ENCODE measurements around the gene ZNF467. TPM values are rescaled to one million over a fixed set of nuclear protein-coding genes. Genes with fewer than 3 reads are reported as not detected.

The ZNF467 gene
- total RNA-seq, 1 donor from 2014 or later: 0.17 TPM

- peaks cover 6% of the 10 kb centered on the region for H3K36me3 Mint-ChIP-seq
- H3K27ac Mint-ChIP-seq: no peak overlapping the region
- Histone ChIP-seq H3K27me3 (no peaks in the 10 kb centered on the region), H3K79me2 (ENCODE audit: low read depth) (peaks cover 12% of the 10 kb centered on the region), H3K4me2 (no peak overlapping the region), H3K4me3 (no peak overlapping the region), H2AFZ (replicated peaks) (no peak overlapping the region), H3K9ac (no peak overlapping the region), H3K4me1 (peaks cover 5% of the 10 kb centered on the region), H3F3A (ENCODE audit: low read depth) (no peaks in the 10 kb centered on the region), H3K27ac (no peak overlapping the region), H3K9me3 (ENCODE audit: low read depth) (no peaks in the 10 kb centered on the region), H3K36me3 (no peaks in the 10 kb centered on the region), H4K20me1 (ENCODE audit: low read depth) (peaks cover 11% of the 10 kb centered on the region)
- peaks cover 13% of the 10 kb centered on the region for H3K4me1 Mint-ChIP-seq
- H3K9me3 Mint-ChIP-seq: no peaks in the 10 kb centered on the region
- H3K4me3 Mint-ChIP-seq: no peak overlapping the region
- peaks cover 8% of the 10 kb centered on the region for H3K27me3 Mint-ChIP-seq (ENCODE audit: insufficient read depth, low read depth)
- DNase-seq (ENCODE audit: low spot score): no peak
- no peak for TF ChIP-seq EZH2 (IDR thresholded peaks at IDR 0.05)
- TF ChIP-seq CTCF (IDR thresholded peaks at IDR 0.05): no peak
- TF ChIP-seq EZH2phosphoT487 (IDR thresholded peaks at IDR 0.05): no peak
Measured at GRCh38 chr7:149720372-149721083, 52.9 kb downstream of the ZNF467 start.

GRCh38 chr7:149719912-149720335 lies 53.5 kb downstream of the ZNF467 start:
- DNase-seq (ENCODE audit: low spot score): no peak
- Histone ChIP-seq H4K20me1 (ENCODE audit: low read depth) (peaks cover 11% of the 10 kb centered on the region), H3K79me2 (ENCODE audit: low read depth) (peaks cover 17% of the 10 kb centered on the region), H3K4me1 (peaks cover 8% of the 10 kb centered on the region), H3K4me2 (no peak overlapping the region), H3K9ac (no peak overlapping the region), H3K4me3 (no peak overlapping the region), H3K36me3 (no peaks in the 10 kb centered on the region), H3F3A (ENCODE audit: low read depth) (no peaks in the 10 kb centered on the region), H3K27me3 (no peaks in the 10 kb centered on the region), H3K27ac (no peak overlapping the region), H3K9me3 (ENCODE audit: low read depth) (no peaks in the 10 kb centered on the region), H2AFZ (replicated peaks) (no peak overlapping the region)
- Mint-ChIP-seq H3K9me3 (no peaks in the 10 kb centered on the region), H3K27me3 (ENCODE audit: insufficient read depth, low read depth) (peaks cover 12% of the 10 kb centered on the region), H3K4me3 (no peak overlapping the region), H3K4me1 (peaks cover 17% of the 10 kb centered on the region), H3K36me3 (peaks cover 6% of the 10 kb centered on the region), H3K27ac (no peak overlapping the region)
- TF ChIP-seq CTCF (IDR thresholded peaks at IDR 0.05) (no peak), EZH2 (IDR thresholded peaks at IDR 0.05) (no peak), EZH2phosphoT487 (IDR thresholded peaks at IDR 0.05) (no peak)

- Histone ChIP-seq H3K27me3 (peaks cover under 1% of the 10 kb centered on the region), H3K4me3 (no peak overlapping the region), H3K27ac (no peak overlapping the region), H3F3A (ENCODE audit: low read depth) (no peaks in the 10 kb centered on the region), H3K36me3 (no peaks in the 10 kb centered on the region), H3K4me2 (no peak overlapping the region), H3K79me2 (ENCODE audit: low read depth) (peaks cover 17% of the 10 kb centered on the region), H3K9ac (no peak overlapping the region), H4K20me1 (ENCODE audit: low read depth) (peaks cover 11% of the 10 kb centered on the region), H3K9me3 (ENCODE audit: low read depth) (no peaks in the 10 kb centered on the region), H3K4me1 (peaks cover 8% of the 10 kb centered on the region), H2AFZ (replicated peaks) (no peak overlapping the region)
- H3K27ac Mint-ChIP-seq: no peak overlapping the region
- no peak overlapping the region for H3K4me3 Mint-ChIP-seq
- TF ChIP-seq CTCF (IDR thresholded peaks at IDR 0.05) (no peak), EZH2phosphoT487 (IDR thresholded peaks at IDR 0.05) (no peak)
- H3K27me3 Mint-ChIP-seq (ENCODE audit: insufficient read depth, low read depth): peaks cover 12% of the 10 kb centered on the region
- no peaks in the 10 kb centered on the region for H3K9me3 Mint-ChIP-seq
- H3K4me1 Mint-ChIP-seq: peaks cover 17% of the 10 kb centered on the region
- no peak for DNase-seq (ENCODE audit: low spot score)
- H3K36me3 Mint-ChIP-seq: peaks cover 6% of the 10 kb centered on the region
Measured at GRCh38 chr7:149719050-149719899, 54.1 kb downstream of the ZNF467 start.
